Adipose tissue (tissue), 3 donors: ENCODE results near the gene AFF3. TPM values are rescaled to one million over a fixed set of nuclear protein-coding genes. Genes with fewer than 3 reads are reported as not detected.

Source experiments
- H3K27ac ChIP-seq: one replicate; pipeline ENCODE4 v1.5.1; 2013; ENCODE audit warnings: low read depth, low read length
- WGBS, 3 donors: extraction: QIAGEN DNeasy Blood & Tissue Kit; methylation state at CpG; one replicate each; pipeline ENCODE4 v1.1.7; 2013; 5-methylcytosine and 5-hydroxymethylcytosine counted together
- polyA plus RNA-seq, 3 donors: library from polyadenylated mRNA; stranded (reverse); fragments of 200-250 nt; gene quantifications; one replicate each; pipeline ENCODE4 v1.2.3, GENCODE V29; 2013
- donor health status: healthy with polysubstance abuse.
- donor health status: Bipolar disorder and iron deficiency.
- donor health status: healthy.

The AFF3 gene
- polyA plus RNA-seq, 3 donors, result 0.21 to 0.56 (median 0.56) TPM

DNA sequence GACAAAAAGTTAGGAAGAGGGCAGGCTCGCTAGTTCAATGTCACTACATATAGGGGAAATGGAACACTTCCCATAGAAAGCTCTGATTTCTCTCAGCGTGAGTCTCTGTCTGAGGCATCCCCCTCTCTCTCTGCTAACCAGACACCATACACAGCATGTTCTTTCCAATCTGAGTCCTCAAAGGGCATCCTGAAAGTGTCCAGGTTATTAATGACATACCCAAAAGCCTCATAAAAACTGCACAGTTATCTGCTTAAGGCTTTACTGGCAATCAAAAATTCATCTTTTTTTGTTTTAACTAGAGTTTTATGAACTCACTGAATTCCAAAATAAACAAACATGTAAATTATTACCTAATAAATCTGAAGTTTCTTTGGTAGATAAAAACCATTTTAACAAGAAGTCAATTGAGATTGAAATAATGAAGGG is 137.4 kb downstream of the AFF3 start:
- WGBS, 3 donors, result 56 to 73% (median 60%) methylated on average over 2 of the region's 2 CpGs
- H3K27ac ChIP-seq, result no peak overlapping the region

DNA sequence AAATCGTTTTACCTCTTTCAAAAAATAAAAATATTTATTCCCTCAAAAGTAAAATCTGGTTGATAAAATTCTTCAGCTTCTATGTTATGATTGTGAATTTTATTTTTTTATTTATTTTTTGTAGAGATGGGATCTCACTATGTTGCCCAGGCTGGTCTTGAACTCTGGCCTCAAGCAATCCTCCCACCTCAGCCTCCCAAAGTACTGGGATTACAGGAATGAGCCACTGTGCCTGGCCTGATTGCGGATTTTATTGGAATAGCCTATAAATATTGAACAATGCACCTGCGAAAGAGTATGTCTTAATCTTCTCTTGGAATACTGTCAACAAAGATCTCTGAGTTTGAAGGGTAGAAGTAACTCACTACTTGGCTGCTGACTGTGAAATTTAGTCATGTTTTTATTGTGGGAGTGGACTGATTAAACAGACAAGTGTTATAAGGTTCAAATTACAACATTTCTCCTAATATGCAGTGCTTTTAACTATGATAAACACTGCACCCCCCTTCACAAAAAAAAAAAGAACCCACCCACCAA is 138.0 kb downstream of the AFF3 start:
- H3K27ac ChIP-seq, result no peak overlapping the region
- 80 to 85% (median 83%) methylated on average over 3 of the region's 3 CpGs for WGBS, 3 donors

DNA sequence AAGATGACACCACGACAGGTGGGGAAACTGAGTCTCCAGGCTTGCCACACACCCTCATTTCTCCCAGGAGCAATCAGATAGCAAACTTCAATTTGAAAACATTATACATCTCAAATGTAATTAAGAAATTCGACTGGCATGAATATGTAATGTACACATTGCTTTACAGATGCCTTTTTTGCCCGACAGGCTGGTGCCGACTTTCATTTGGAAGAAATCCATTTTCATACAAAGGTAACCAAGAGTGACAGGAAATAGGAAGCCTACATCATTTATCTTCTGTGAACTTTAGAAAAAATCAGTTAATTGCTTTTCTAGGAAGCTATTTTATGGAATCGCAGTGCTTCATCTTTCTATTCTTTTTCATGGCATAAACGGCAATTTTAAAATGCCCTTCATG is 140.3 kb downstream of the AFF3 start:
- no peak overlapping the region for H3K27ac ChIP-seq
- 76 to 87% (median 79%) methylated on average over 6 of the region's 6 CpGs for WGBS, 3 donors

GRCh38 chr2:100000915-100001707 is 141.3 kb downstream of the AFF3 start:
- H3K27ac ChIP-seq, result no peak overlapping the region
- 88 to 91% (median 90%) methylated on average over 22 of the region's 22 CpGs for WGBS, 3 donors

GRCh38 chr2:99998651-99999320 is 143.6 kb downstream of the AFF3 start:
- H3K27ac ChIP-seq, result no peak overlapping the region
- WGBS, 3 donors, result 74 to 83% (median 79%) methylated on average over 12 of the region's 12 CpGs

DNA sequence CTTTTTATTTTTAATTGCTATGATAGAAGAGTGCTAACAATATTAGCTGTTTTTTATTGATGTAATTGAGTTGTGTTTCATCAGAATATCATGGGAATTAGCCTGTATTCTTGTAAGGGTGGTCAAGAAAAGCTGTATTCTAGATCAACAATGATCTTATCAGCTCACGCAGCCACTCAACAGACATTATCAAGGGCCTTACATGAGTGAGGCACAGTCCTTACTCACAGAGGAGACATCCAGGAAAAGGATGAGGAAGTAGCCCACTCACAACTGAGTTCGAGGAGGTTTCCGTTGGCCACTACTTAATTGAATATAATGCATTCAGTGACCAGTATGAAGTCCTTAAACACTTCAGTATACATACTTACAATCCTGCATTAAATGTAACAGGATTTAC is 152.5 kb downstream of the AFF3 start:
- 71 to 84% (median 72%) methylated on average over 3 of the region's 3 CpGs for WGBS, 3 donors

DNA sequence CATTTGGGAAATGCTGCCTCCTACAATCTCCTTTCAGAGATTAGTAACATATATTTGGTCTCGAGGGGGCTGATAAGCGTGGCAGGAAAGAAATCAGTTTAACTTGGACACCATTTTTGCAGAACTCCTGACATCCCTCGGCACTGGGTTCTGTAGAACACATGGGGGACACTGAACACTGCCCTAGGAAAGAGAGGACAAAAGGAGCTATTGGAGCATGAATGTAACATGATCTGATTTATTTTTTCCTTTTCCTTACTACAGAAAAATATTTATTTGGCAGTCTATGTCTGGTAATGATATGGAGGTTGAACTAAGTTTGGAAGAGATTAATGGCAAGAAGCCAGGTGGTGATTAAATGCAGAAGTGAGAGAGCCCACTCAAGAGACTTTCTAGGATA is 153.8 kb downstream of the AFF3 start:
- 37 to 60% (median 48%) methylated on average over 3 of the region's 3 CpGs for WGBS, 3 donors
- no peak overlapping the region for H3K27ac ChIP-seq

More for the DNA sequence above, 152.5 kb downstream of the AFF3 start:
- H3K27ac ChIP-seq, result no peak overlapping the region

DNA sequence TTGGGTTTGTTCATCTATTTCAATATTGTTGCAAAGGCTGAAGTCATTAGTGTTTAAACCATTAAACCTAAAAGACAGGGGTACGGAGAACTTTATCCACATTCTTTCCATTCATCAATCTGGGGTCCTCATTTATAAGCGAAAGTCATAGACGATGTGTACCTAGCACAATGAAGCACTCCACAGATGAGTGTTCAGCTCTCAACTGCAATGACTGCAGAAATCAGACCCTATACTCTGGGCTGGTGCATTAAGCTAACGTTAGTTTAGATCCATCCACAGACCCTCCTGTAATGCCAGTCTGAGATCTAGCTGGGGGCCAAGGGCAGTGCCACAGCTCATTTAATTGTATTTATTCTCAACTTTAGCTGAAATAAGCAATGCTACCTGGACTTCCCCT is 155.2 kb downstream of the AFF3 start:
- WGBS, 3 donors, result 92 to 97% (median 96%) methylated on average over 4 of the region's 4 CpGs
- H3K27ac ChIP-seq, result no peak overlapping the region

DNA sequence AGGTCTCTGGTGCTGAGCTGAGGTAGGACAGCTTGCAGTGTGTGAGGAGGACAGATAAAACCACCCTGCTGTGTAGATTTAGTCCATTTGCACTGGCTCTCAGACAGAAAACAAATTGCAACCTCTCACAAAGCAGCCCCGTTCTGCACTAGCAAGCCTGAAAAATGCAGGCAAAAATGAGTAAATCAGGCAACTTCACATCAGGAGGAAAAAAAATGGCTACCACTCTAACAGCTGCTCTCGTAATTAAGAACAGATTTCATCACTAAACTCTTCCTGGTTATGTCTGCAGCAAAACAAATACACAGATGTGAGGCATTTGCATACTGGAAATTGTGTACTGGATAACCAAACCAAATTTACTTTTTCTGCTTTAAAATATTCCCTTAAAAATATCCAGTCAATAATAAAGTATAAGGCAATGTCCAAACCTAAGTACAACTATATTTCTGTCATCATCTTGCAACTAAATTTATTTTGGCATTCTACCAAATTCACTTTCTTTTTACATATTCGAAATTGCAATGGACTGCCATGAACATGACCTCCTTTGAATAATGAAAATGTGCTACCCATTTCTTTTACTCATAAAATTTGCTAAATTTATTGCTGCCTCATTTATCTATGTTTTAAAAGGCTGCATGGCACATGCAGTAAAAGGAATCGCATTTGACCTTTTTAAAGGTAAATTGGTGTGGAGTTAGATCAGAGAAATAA is 157.4 kb downstream of the AFF3 start:
- H3K27ac ChIP-seq, result no peak overlapping the region
- WGBS, 3 donors, result 38 to 51% (median 46%) methylated on average over 4 of the region's 4 CpGs

GRCh38 chr2:99982744-99983143 is 159.6 kb downstream of the AFF3 start:
- no peak overlapping the region for H3K27ac ChIP-seq

GRCh38 chr2:99981840-99982239 is 160.6 kb downstream of the AFF3 start:
- WGBS, 3 donors, result 89 to 93% (median 91%) methylated on average over 1 of the region's 1 CpG
- no peak overlapping the region for H3K27ac ChIP-seq

More at GRCh38 chr2:99982744-99983143, 159.6 kb downstream of the AFF3 start:
- 92 to 98% (median 96%) methylated on average over 2 of the region's 2 CpGs for WGBS, 3 donors

- no peak overlapping the region for H3K27ac ChIP-seq
- WGBS, 3 donors, result 55 to 71% (median 64%) methylated on average over 2 of the region's 2 CpGs
Observed at GRCh38 chr2:99980176-99980575, 162.2 kb downstream of the AFF3 start.

DNA sequence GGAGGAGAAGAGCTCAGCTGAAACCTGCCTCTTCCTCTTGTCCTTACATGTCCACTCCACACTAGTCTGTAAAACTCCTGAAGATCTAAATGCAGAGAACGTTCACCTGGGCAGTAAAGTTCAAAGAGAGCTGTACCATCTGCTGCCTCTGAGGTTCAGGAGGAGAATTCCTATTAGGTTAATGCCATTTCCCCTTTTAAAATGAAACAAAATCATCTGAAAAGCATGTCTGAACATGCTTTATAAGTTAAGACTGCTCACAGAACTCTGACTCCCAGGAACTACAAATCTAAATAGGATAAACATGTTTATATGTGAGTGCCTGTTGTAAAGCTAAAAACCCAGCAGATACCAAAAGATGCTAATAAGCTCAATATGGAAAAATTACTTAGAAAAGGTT is 164.4 kb downstream of the AFF3 start:
- H3K27ac ChIP-seq, result no peak overlapping the region
- WGBS, 3 donors, result 84 to 92% (median 90%) methylated on average over 1 of the region's 1 CpG

DNA sequence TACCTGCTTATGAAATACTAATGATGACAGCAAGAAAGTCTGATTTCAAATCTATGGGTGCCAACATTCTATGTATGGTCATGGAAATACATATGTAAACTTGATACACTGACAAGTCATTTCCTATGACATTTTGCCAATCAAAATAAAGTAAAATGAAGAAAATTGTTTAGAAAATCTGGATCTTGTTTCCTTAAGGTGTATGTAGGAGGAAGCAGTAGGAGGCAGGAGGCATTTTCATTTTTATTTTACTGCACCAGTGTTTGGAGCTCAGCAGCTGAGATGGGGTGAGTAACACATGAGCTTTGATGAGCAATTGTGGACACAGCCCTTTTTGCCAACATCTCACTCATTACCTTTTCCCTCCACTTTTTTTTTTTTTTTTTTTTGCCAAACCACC is 167.0 kb downstream of the AFF3 start:
- H3K27ac ChIP-seq, result no peak overlapping the region

- 66 to 70% (median 67%) methylated on average over 3 of the region's 3 CpGs for WGBS, 3 donors
- no peak overlapping the region for H3K27ac ChIP-seq
Observed at GRCh38 chr2:99974682-99975375, 167.6 kb downstream of the AFF3 start.

DNA sequence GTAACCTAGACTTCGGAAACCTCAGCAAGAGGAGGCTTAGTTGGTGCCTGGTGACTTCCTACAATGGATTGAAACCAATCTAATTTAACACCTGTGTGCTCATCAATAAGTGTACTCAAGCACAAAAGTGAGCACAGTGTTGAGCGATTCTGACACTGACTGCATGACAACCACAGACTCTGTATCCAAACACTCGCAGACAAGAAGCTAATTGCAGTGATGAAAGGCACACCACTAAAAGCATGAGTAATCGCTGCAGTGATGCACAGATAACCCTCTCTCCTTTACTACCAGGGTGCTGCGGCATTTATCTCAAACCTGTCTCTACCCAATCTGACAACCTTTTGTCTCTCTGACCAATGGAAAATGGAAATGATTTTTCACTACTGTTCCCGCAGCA is 168.1 kb downstream of the AFF3 start:
- no peak overlapping the region for H3K27ac ChIP-seq

DNA sequence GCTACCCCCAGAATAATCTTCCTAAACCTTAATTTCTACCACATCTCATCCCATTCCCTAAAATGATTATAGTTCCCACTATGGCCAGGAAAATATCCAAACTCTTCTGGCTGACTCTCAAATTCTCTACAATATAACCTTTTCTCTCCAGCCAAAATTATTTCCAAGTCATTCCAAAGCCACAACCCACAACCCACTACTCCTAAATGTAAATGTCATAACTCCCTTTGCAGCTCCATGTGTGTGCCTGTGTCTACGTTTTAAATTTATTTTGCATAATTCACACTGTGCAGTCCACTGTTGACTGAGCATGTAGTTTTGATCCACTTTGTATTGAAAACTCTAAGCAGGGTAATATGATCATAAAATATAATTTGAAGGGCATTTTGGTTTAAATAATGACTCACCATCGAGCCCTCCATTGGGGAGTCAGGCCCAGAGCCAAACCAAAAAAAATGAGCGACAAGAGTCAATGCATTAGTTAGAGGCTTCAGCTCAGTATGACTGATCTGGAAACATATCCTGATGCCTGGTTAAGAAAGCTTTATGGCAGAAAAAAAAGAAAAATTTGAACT is 171.0 kb downstream of the AFF3 start:
- WGBS, 3 donors, result 55 to 73% (median 57%) methylated on average over 3 of the region's 3 CpGs
- H3K27ac ChIP-seq, result no peak overlapping the region

More for the DNA sequence above, 168.1 kb downstream of the AFF3 start:
- 83 to 89% (median 88%) methylated on average over 6 of the region's 6 CpGs for WGBS, 3 donors

GRCh38 chr2:99970292-99970868 is 172.0 kb downstream of the AFF3 start:
- H3K27ac ChIP-seq, result no peak overlapping the region
- WGBS, 3 donors, result 56 to 75% (median 57%) methylated on average over 12 of the region's 12 CpGs
